HS-5 (cell line): ENCODE measurements around the gene PISD.
A peak's percentile ranks its signal among the peaks of the same experiment; 100 is the strongest.
"Not testable (repeated sequence)": the region's sequence is repeated elsewhere in the genome, so short reads cannot be mapped to it uniquely, and the experiment has no call there.

Experiments used
- DNase-seq: peaks from one replicate; pipeline ENCODE4 v3.0.0-alpha.2; 2012; ENCODE audit warnings: low read depth

The PISD gene

GRCh38 chr22:31661851-31662667, at the start of gene PISD:
Gene PISD (minus strand): TSS chr22:31662215. CDS start chr22:31662208, 7 bp downstream.
- DNase-seq, result peak; percentile 90

GRCh38 chr22:31711226-31711625, 49.2 kb upstream of the PISD start:
- not testable (repeated sequence) for DNase-seq

GRCh38 chr22:31707519-31707918, 45.5 kb upstream of the PISD start:
- no peak for DNase-seq

- DNase-seq, result no peak
Measured at GRCh38 chr22:31695423-31695822, 33.4 kb upstream of the PISD start.

- DNase-seq, result not testable (repeated sequence)
Measured at GRCh38 chr22:31694046-31694445, 32.0 kb upstream of the PISD start.

- DNase-seq, result peak; percentile 54
Measured at GRCh38 chr22:31692186-31692886, 30.3 kb upstream of the PISD start.

GRCh38 chr22:31691408-31691807, 29.4 kb upstream of the PISD start:
- DNase-seq, result no peak

- DNase-seq, result no peak
Measured at GRCh38 chr22:31683181-31684105, 21.4 kb upstream of the PISD start.

- no peak for DNase-seq
Measured at GRCh38 chr22:31682751-31683150, 20.7 kb upstream of the PISD start.

GRCh38 chr22:31681349-31682345, 19.6 kb upstream of the PISD start:
- no peak for DNase-seq

- DNase-seq, result peak; percentile 54
Measured at GRCh38 chr22:31680861-31681341, 18.9 kb upstream of the PISD start.

GRCh38 chr22:31678748-31679147, 16.7 kb upstream of the PISD start:
- DNase-seq, result no peak

GRCh38 chr22:31676700-31677099, 14.7 kb upstream of the PISD start:
- DNase-seq, result no peak

- not testable (repeated sequence) for DNase-seq
Measured at GRCh38 chr22:31674219-31674618, 12.2 kb upstream of the PISD start.

GRCh38 chr22:31668849-31669248, 6.8 kb upstream of the PISD start:
- not testable (repeated sequence) for DNase-seq

- DNase-seq, result no peak
Measured at GRCh38 chr22:31662668-31663037, 638 bp upstream of the PISD start.

- peak; percentile 76 for DNase-seq
Measured at GRCh38 chr22:31660860-31661341, 1.1 kb downstream of the PISD start.

- DNase-seq, result no peak
Measured at GRCh38 chr22:31659246-31659645, 2.8 kb downstream of the PISD start.

- DNase-seq, result no peak
Measured at GRCh38 chr22:31654408-31654807, 7.6 kb downstream of the PISD start.

- no peak for DNase-seq
Measured at GRCh38 chr22:31653944-31654343, 8.1 kb downstream of the PISD start.
